Measurements from ENCODE around the gene PCSK5. TPM values are rescaled to one million over a fixed set of nuclear protein-coding genes. Genes with fewer than 3 reads are reported as not detected.

Gene PCSK5
- total and polyA plus RNA-seq, 2 of the 8 experiments (the other 6 are each of a cell fraction or from before 2014, with no cell fraction given), result 5.5 to 10.7 TPM

DNA sequence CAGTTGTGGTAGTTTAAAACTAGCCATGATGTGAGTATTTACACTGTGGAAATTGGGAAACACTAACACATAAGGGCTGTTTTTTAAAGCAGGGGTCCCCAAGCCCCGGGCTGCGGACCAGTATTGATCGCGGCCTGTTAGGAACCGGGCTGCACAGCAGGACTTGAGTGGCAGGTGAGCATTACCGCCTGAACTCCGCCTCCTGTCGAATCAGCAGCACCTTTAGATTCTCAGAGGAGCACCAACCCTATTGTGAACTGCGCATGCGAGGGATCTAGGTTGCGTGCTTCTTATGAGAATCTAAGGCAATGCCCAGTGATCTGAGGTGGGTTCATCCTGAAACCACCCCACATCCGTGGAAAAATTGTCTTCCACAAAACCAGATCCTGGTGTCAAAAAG, 127.8 kb downstream of the PCSK5 start (continued):
- TF ChIP-seq CHD7 (IDR thresholded peaks at IDR 0.05; ENCODE audit: insufficient replicate concordance, low read length), result no peak
- TF ChIP-seq CEBPB (IDR thresholded peaks at IDR 0.05; ENCODE audit: low read depth, low read length), result no peak
- no peak for TF ChIP-seq BACH1 (IDR thresholded peaks at IDR 0.05; ENCODE audit: low read length)
- TF ChIP-seq TBP (IDR thresholded peaks at IDR 0.05; ENCODE audit: low read depth, low read length), result no peak
- TF ChIP-seq CBX8 (IDR thresholded peaks at IDR 0.05; ENCODE audit: borderline replicate concordance, low read depth, low read length), result no peak
- TF ChIP-seq SP4 (IDR thresholded peaks at IDR 0.05; ENCODE audit: low read length), result no peak
- TF ChIP-seq CTBP2 (IDR thresholded peaks at IDR 0.05; ENCODE audit: borderline replicate concordance, insufficient read depth, insufficient read length, low read length), result no peak
- no peak for TF ChIP-seq EZH2 (IDR thresholded peaks at IDR 0.05; ENCODE audit: low read depth, low read length, severe bottlenecking)
